ENCODE measurements around the gene CUX1.

DNA sequence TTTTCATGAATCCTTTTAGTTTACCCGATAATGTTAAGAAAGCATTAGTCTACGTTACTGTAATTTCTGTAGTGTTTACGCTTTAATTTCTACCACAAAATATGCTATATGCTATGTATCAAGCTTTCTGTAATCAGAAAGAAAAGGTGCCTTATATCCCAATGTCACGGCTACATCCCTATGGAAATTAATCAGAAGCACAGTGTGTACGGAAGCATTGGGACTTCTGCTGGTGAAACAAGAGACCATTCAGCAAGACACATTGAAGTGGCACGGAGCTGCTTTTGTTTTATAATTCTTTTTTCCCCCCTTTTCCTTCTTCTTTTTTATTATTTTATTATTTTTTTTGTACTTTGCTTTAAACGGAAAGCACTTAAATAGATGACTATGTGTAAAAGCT lies 438.1 kb downstream of the CUX1 start:
- TF ChIP-seq RAD21 (IDR thresholded peaks at IDR 0.05; ENCODE audit: low read depth) (no peak), NFIC (IDR thresholded peaks at IDR 0.05) (no peak), CREB1 (IDR thresholded peaks at IDR 0.05; ENCODE audit: low read depth) (no peak), YY1 (IDR thresholded peaks at IDR 0.05; ENCODE audit: low read depth) (no peak), TAF1 (IDR thresholded peaks at IDR 0.05; ENCODE audit: low read depth) (no peak)
- TF ChIP-seq, protein P1, sequence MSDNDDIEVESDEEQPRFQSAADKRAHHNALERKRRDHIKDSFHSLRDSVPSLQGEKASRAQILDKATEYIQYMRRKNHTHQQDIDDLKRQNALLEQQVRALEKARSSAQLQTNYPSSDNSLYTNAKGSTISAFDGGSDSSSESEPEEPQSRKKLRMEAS (IDR thresholded peaks at IDR 0.05), result no peak
